GM12878 (cell line): ENCODE measurements around the gene DAZAP2. TPM values are rescaled to one million over a fixed set of nuclear protein-coding genes. Genes with fewer than 3 reads are reported as not detected.

Experiments
- ATAC-seq: fragments of 200-7000 bp; cut with Tn5 transposase; 3 replicates; pipeline ENCODE4 v1.9.1; 2020; ENCODE audit warnings: mild to moderate bottlenecking, moderate library complexity
- BruUV-seq: library from RNA; stranded (reverse); fragments of 400-500 nt; replicated peaks from 2 replicates; lab custom pipeline; 2021; lab: Mats Ljungman, UMichigan
- CTCF ChIA-PET: fragments of 300-600 bp; sonication (Branson Sonifier 250); formaldehyde crosslinking; extraction: SDS; loops from one replicate; lab custom pipeline; 2021; ENCODE audit warnings: inconsistent platforms; lab: Yijun Ruan, JAX
- POLR2A ChIA-PET: fragments of 350-600 bp; formaldehyde crosslinking; extraction: SDS; loops from one replicate; lab custom pipeline; 2021; ENCODE audit warnings: inconsistent platforms; lab: Charles Lee
- RAD21 ChIA-PET: fragments of 300-600 bp; sonication (Branson Sonifier 250); formaldehyde crosslinking; loops from one replicate; lab custom pipeline; 2023; ENCODE audit warnings: antibody characterized with exemption; ENCODE audit not compliant: unreplicated experiment; lab: Charles Lee
- SMC1A ChIA-PET: fragments of 300-600 bp; sonication (Branson Sonifier 250); formaldehyde crosslinking; loops from one replicate; lab custom pipeline; 2023; ENCODE audit not compliant: unreplicated experiment, uncharacterized antibody; lab: Charles Lee
- DNase-seq: peaks from one replicate; pipeline ENCODE4 v3.0.0-alpha.2; 2011; ENCODE audit warnings: low read depth, low spot score
- FAIRE-seq: peaks from 3 replicates; lab custom pipeline; 2011; peaks lifted over from hg19 to GRCh38; lab: Jason Lieb, UNC
- H2AFZ ChIP-seq: 2 replicates; pipeline ENCODE4 v1.6.0; 2011; ENCODE audit warnings: low read depth, low read length, control low read depth; ENCODE audit not compliant: control insufficient read depth
- H3K27ac ChIP-seq: 2 replicates; pipeline ENCODE4 v1.5.1; 2011; ENCODE audit warnings: control low read depth; ENCODE audit not compliant: control insufficient read depth, insufficient read depth
- H3K27me3 ChIP-seq, 2 experiments: replicated peaks in 1 of 2; 2 replicates each; pipeline versions ENCODE4 v1.6.0 to v1.6.1; 2011; ENCODE audit warnings: low read length in 1 of 2; ENCODE audit not compliant: control insufficient read depth in 2 of 2, insufficient read depth in 2 of 2
- H3K36me3 ChIP-seq, 2 experiments: 2 replicates each; pipeline ENCODE4 v1.5.1; 2011; ENCODE audit warnings: low read length in 1 of 2; ENCODE audit not compliant: control insufficient read depth in 2 of 2, insufficient read depth in 2 of 2
- H3K4me1 ChIP-seq: 2 replicates; pipeline ENCODE4 v1.6.1; 2011; ENCODE audit warnings: mild to moderate bottlenecking, low read length, moderate library complexity, mixed read lengths; ENCODE audit not compliant: control insufficient read depth, insufficient read depth
- H3K4me2 ChIP-seq: 2 replicates; pipeline ENCODE4 v1.6.0; 2011; ENCODE audit warnings: control low read depth; ENCODE audit not compliant: control insufficient read depth, insufficient read depth
- H3K4me3 ChIP-seq: fragments of 200-600 bp; sonication (generic); 2 replicates; pipeline ENCODE4 v1.5.1; 2016
- H3K79me2 ChIP-seq: 2 replicates; pipeline ENCODE4 v1.6.0; 2011; ENCODE audit warnings: low read length; ENCODE audit not compliant: control insufficient read depth, insufficient read depth
- H3K9ac ChIP-seq: 2 replicates; pipeline ENCODE4 v1.8.0; 2011; ENCODE audit warnings: low read length, control low read depth, mixed read lengths; ENCODE audit not compliant: control insufficient read depth, insufficient read depth
- H3K9me3 ChIP-seq: replicated peaks from 3 replicates; pipeline ENCODE4 v1.5.1; 2011; ENCODE audit warnings: mild to moderate bottlenecking, low read length; ENCODE audit not compliant: control insufficient read depth, insufficient read depth
- H4K20me1 ChIP-seq: 2 replicates; pipeline ENCODE4 v1.6.0; 2011; ENCODE audit not compliant: control insufficient read depth, insufficient read depth
- ATF7 ChIP-seq: fragments of 450-650 bp; IDR thresholded peaks from 2 replicates; pipeline ENCODE4 v1.6.1; 2016; ENCODE audit warnings: low read depth, mild to moderate bottlenecking
- BCLAF1 ChIP-seq: fragments of 450-650 bp; IDR thresholded peaks from 2 replicates; pipeline ENCODE4 v1.6.1; 2017; ENCODE audit warnings: antibody characterized with exemption, mild to moderate bottlenecking, moderate library complexity
- BRCA1 ChIP-seq: IDR thresholded peaks from 2 replicates; pipeline ENCODE4 v1.6.1; 2011; ENCODE audit warnings: low read depth, low read length, improper control_type of control experiment
- CEBPZ ChIP-seq: fragments of 150-350 bp; IDR thresholded peaks from 2 replicates; pipeline ENCODE4 v1.6.1; 2016; ENCODE audit warnings: low read depth, low read length
- CHD4 ChIP-seq: fragments of 200-600 bp; sonication (generic); IDR thresholded peaks from 2 replicates; pipeline ENCODE4 v1.6.1; 2016; ENCODE audit warnings: mild to moderate bottlenecking
- DPF2 ChIP-seq: fragments of 450-650 bp; IDR thresholded peaks from 2 replicates; pipeline ENCODE4 v1.6.1; 2017; ENCODE audit warnings: mild to moderate bottlenecking
- E2F8 ChIP-seq: fragments of 450-650 bp; IDR thresholded peaks from 2 replicates; pipeline ENCODE4 v1.6.1; 2018; ENCODE audit warnings: mild to moderate bottlenecking, low read depth, moderate library complexity; ENCODE audit not compliant: partially characterized antibody
- GATAD2B ChIP-seq: fragments of 450-650 bp; conservative IDR thresholded peaks from 2 replicates; pipeline ENCODE4 v1.6.1; 2017; ENCODE audit warnings: low read depth, mild to moderate bottlenecking, moderate library complexity
- RB1 ChIP-seq: fragments of 450-650 bp; formaldehyde crosslinking; IDR thresholded peaks from 2 replicates; pipeline ENCODE4 v1.6.1; 2017; ENCODE audit warnings: mild to moderate bottlenecking, borderline replicate concordance
- SMAD5 ChIP-seq: IDR thresholded peaks from 2 replicates; pipeline ENCODE4 v1.6.1; 2016; ENCODE audit warnings: antibody characterized with exemption, low read depth
- ZBTB40 ChIP-seq: fragments of 450-650 bp; IDR thresholded peaks from 2 replicates; pipeline ENCODE4 v1.6.1; 2016; ENCODE audit warnings: mild to moderate bottlenecking, moderate library complexity, borderline replicate concordance
- whole genome bisulfite sequencing: methylation state at CpG from one replicate; pipeline ENCODE4 v1.1.6; 2016; ENCODE audit warnings: low lambda C conversion rate; ENCODE audit not compliant: insufficient replicate concordance, insufficient coverage; ENCODE audit errors: missing lambda C conversion rate; 5-methylcytosine and 5-hydroxymethylcytosine counted together
- in situ Hi-C: fragments of 300-500 bp; cut with MboI; formaldehyde crosslinking; loops from 9 replicates; pipeline ENCODE4 v1.14.3; 2018; ENCODE audit warnings: mixed read lengths
- intact Hi-C: fragments of 100-400 bp; cut with micrococcal nuclease; formaldehyde crosslinking; loops from one replicate; pipeline ENCODE4 v1.14.2; 2022; ENCODE audit not compliant: unreplicated experiment
- polyA plus RNA-seq, 11 experiments: library from polyadenylated mRNA; depleted of rRNA in 4 of 11; unstranded in 6 of 11; stranded (reverse) in 5 of 11; fragments of >200 nt; fragmentation: Nextera tagmentation in 4 of 11; fragmentation: Illumina TruSeq in 1 of 11; extraction: Ambion mirVana in 4 of 11; extraction: Trizol in 1 of 11; gene quantifications; 1 replicate in 1 of 11; 2 replicates in 10 of 11; pipeline versions ENCODE4 v1.2.1 to v1.2.3, GENCODE V29; 2011 to 2016; ENCODE audit warnings: inconsistent platforms in 2 of 11, missing spikeins in 2 of 11, low read depth in 1 of 11
- total RNA-seq, 4 experiments: library from RNA; depleted of rRNA in 3 of 4; stranded (reverse); fragments of >200 nt in 3 of 4; fragmentation: Illumina TruSeq in 1 of 4; extraction: Trizol in 1 of 4; gene quantifications; 2 replicates each; pipeline versions ENCODE4 v1.2.1 to v1.2.3, GENCODE V29; 2013 to 2021

DAZAP2 gene
- total and polyA plus RNA-seq, 10 of the 15 experiments (the other 5 are each of a cell fraction or from before 2014, with no cell fraction given) = 71.0 to 267 (median 158) TPM

GRCh38 chr12:51195841-51196240, 42.8 kb upstream of the DAZAP2 start:
- no peak for DNase-seq
- POLR2A ChIA-PET = no interaction called here
- Histone ChIP-seq H3K79me2 (no peaks in the 10 kb centered on the region), H3K9ac (no peak overlapping the region), H3K4me2 (no peak overlapping the region), H3K27me3 (no peaks in the 10 kb centered on the region), H2AFZ (no peak overlapping the region), H3K4me3 (no peak overlapping the region), H3K9me3 (no peaks in the 10 kb centered on the region), H3K4me1 (no peaks in the 10 kb centered on the region), H3K36me3 (no peaks in the 10 kb centered on the region), H4K20me1 (no peaks in the 10 kb centered on the region), H3K27ac (no peak overlapping the region)
- FAIRE-seq = no peak
- in situ Hi-C loops = no loop called here
- ATAC-seq = no peak
- 69% methylated on average over 7 of the region's 7 CpGs for WGBS
- RAD21 ChIA-PET = no interaction called here
- SMC1A ChIA-PET = no interaction called here
- CTCF ChIA-PET = interaction anchor here (0.8 kb wide), 1 partner anchor 168 kb away, joined by 3 read pairs; no protein-coding TSS in a partner anchor
- intact Hi-C loops = no loop called here
- BruUV-seq = no TSS peak
- TF ChIP-seq E2F8 (no peak), BRCA1 (no peak), SMAD5 (no peak), CEBPZ (no peak), GATAD2B (no peak), RB1 (no peak), BCLAF1 (no peak), ZBTB40 (no peak), ATF7 (no peak), CHD4 (no peak), DPF2 (no peak)
